Stimulated activated CD8-positive, alpha-beta memory T cell treated with anti-CD3 and anti-CD28 coated beads, Interleukin-12 subunit alpha, Interleukin-12 subunit beta, amount 100 ng/mL, for 24 hours (primary cell): ENCODE measurements around the gene KIF12.
"Not testable (repeated sequence)": the region's sequence is repeated elsewhere in the genome, so short reads cannot be mapped to it uniquely, and the experiment has no call there.

Source experiments
- DNase-seq: peaks from one replicate; pipeline ENCODE4 v3.0.0-alpha.2; 2020; ENCODE audit errors: extremely low read depth

Gene KIF12

GRCh38 chr9:114098936-114099668 is at the start of gene KIF12:
KIF12 (minus strand) TSS chr9:114099292; CDS start chr9:114099276, 16 bp downstream.
- no peak for DNase-seq

DNA sequence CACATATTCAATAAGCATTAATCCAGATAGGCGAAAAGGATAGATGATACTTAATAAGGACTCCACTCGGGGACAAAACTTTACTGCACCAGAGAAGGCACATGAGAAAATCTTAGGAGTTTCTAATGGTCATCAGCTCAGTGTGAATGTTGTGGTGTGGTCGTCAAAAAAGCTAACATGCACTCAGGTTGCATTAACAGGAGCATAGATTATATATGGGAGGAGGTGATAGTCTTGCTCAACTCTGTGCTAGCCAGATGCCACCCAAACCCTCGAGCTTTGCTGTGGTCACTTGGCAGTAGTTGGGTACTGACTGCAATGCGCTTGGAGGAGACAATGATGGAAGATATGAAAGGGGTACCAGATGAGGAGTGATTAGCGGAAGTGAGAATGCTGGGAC is 47.6 kb upstream of the KIF12 start:
- no peak for DNase-seq

DNA sequence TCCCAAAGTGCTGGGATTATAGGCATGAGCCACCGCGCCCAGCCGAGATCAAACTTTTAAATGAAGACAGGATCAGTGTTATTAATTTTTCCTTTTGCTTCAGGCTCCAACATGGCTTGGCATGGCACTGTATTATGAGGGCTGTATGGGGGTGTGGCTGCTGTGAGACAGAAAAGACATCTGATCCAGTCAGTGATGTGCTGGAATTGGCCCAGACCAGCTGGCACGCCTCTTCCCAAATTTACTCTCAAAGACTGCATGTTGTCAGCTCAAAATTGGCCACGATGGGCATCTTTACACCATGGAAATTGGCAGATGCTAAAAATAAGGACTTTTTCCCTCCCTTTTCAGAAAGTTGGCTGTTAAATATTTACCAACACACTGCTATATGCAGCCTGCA is 44.1 kb upstream of the KIF12 start:
- DNase-seq: no peak

GRCh38 chr9:114141553-114142402 is 42.7 kb upstream of the KIF12 start:
- DNase-seq: no peak

DNA sequence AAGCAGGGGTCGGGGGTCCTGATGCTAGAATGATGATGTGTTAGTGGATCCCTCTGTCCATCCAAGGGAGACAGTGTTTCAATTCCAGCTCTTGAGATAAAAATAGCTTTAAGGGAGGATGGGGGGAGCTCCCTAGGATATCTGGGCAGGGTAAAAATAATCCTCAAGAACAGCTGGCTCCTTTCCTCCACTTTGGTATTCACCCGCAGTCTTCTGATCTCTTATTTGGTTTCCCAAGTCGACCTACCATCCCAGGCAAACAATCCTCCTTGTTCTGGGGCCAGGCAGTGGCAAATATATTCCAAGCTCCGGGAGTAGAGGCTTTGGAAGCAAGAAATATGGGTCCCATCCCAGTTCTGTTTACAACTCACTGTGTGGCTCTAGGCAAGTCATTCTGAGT is 41.8 kb upstream of the KIF12 start:
- DNase-seq: no peak

DNA sequence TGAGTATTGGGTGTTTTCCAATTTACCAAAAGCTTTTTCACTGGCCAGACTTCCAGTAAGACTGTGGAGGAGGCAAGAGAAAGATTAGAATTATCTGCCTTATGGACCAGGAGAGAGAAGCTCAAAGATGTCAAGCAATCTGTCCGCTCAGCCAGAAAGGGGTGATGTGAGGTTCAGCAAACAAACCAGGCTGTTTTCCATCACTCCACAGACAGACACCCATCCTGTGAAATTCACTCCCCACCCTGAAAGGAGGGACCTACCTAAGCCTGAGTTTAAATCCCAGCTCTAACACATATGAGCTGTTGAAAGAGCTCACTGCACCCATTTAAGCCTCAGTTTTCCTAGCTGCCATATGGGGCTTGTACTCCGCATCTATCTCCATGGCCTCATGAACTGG is 41.3 kb upstream of the KIF12 start:
- no peak for DNase-seq

DNA sequence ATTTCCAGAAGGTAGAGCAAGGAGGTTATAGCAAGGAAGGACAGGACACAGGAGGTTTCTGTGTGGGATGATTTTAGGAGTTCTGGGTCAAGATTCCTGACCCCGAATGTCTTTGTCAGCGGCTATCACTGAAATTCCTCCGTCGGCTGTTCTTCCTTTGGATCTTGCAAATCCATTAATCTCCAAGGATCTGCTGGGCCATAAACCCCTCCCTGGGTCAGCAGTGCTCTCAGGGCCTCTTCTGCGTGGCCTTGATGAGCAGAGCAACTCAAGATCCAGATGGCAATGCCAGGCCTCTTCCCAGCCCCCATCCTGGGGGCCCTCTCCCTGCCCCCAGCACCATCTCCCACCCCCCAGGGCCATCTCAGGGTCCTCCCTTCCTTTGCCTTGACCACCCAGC is 40.0 kb upstream of the KIF12 start:
- no peak for DNase-seq

DNA sequence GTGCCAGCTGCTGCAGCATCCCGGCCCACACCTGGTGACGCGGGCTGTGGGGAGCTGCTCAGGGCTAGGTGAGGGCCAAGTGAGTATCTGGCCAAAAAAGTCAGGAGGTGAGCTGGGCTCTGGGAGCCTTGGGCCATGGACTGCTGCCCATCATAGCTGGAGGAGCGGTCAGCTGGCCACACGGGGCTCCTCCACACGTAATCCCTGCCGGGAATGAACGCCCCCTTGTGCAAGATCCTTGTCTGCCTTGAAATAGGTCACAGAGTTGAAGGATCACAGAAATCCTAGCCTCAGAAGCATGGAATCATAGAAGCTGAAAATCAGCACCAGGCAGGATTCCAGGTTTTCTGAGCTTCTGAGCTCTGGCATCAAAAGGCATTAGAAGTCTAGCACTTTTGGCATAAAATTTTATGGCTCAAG is 39.5 kb upstream of the KIF12 start:
- no peak for DNase-seq

GRCh38 chr9:114137831-114138230 is 38.7 kb upstream of the KIF12 start:
- no peak for DNase-seq

DNA sequence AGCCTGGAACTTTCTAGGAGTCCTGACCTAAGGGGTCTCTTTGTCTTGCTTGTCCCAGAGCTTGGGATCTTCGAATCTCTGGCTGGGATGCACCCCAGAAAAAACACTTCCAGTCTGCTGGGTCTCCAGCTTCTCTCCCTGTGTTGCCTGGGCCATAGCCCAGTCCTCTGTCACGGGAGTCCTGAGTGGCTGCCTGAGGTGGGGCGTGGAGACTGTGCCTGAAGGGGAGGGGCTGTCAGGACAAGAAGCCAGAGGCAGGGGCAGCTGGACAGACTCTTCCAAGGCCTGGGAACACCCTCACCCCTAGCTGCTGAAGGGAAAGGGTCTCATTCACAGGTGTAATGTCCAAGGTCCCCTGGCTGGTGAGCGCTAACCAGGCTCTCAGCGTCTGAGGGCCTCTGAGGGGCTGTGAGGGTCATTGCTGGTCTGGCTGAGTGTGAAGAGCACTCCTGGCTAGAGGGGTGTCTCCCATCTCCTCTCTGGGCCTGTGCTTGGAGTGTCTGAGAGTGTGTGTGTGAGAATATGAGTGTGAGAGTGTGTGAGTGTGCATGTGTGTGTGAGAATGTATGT is 35.8 kb upstream of the KIF12 start:
- DNase-seq: no peak

GRCh38 chr9:114132550-114132918 is 33.4 kb upstream of the KIF12 start:
- DNase-seq: no peak

DNA sequence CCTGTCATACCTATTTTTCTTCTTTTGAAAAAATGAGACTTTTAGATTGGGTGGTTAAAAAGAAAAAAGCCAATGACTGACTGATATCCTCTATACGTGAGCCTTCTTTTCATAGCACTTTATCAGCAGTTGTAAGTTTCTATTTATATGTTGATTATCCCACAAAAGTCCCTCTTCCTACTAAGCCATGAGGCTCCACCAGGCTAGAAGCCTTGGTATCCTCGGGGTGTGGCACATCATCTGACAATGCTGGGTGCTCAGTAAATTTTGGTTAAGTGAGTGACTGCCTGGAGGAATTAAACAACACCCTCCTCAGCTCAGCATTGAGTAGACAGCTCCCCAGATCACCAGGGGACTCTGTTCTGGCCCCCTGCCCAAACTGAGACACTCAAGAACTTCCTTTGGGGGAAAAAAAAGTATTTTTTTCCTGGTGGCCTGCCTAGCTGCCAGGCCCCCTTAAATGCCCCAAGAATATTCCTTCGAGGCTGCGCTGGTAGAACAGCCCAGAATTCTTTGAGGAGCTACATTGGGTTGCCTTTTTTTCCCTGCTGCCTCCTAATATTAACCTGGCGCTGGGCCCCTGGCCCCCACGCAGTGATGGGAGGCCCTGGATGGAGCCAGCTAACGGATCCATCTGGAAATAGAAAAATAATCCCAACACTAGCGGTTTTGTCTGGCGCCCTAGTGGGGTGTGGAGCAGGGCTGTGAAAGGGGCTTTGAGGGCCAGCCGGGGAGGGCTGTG is 32.9 kb upstream of the KIF12 start:
- no peak for DNase-seq

DNA sequence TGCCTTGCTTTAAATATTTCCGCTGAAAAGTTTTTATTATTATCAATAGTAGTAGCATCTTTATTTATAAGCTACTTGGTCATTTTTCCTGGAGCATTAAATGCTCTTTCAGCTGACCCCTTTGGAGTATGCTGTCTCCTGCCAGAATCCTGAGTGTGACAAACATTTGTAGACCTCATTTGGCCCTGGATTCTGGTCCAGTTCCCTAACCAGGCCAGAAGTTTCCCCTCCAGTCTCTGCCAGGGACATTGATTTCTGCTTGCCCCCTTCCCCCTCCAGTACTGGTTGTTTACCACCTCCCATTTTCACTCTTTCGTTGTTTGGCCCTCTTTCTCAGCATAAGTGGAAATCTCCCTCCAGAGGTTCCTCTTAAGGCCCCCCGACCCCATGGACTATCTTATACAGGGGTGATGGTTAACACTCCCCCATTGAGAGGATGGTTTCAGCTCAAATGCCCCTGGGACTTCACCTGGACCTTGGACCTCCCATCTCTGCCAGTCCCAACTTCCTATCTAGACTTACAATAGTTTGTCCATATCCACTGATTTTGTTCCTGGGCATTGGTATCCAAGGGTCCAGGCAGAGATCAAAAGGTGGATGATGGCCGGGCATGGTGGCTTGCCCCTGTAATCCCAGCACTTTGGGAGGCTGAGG is 31.7 kb upstream of the KIF12 start:
- no peak for DNase-seq

DNA sequence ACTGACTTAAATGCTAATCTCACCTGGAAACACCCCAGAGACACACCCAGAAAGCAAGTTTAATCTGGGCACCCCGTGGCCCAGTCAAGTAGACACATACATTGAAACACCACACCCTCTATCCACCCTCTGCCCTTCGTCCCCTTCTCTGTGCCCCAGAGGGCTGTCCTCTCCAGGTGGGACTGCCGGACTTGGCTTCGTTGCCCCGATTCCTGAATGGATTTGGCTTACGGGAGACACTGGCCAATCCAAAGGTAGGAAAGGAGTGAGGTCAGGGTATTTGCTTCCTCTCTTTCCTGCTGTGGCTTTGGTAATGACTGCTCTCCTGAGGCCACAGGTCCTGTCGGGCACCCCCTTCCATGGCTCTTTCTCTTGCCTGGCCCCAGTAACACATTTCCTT is 31.0 kb upstream of the KIF12 start:
- no peak for DNase-seq

DNA sequence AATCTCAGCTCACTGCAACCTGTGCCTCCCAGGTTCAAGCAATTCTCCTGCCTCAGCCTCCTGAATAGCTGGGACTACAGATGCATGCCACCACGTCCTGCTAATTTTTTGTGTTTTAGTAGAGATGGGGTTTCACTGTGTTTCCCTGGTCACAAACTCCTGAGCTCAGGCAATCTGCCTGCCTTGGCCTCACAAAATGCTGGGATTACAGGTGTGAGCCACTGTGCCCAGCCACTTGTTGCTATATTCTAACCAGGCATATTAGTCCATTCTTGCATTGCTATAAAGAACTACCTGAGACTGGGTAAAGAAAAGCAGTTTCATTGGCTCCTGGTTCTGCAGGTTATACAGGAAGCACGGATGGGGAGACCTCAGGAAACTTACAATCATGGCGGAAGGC is 29.7 kb upstream of the KIF12 start:
- DNase-seq: not testable (repeated sequence)

GRCh38 chr9:114126247-114127060 is 27.4 kb upstream of the KIF12 start:
- DNase-seq: no peak

DNA sequence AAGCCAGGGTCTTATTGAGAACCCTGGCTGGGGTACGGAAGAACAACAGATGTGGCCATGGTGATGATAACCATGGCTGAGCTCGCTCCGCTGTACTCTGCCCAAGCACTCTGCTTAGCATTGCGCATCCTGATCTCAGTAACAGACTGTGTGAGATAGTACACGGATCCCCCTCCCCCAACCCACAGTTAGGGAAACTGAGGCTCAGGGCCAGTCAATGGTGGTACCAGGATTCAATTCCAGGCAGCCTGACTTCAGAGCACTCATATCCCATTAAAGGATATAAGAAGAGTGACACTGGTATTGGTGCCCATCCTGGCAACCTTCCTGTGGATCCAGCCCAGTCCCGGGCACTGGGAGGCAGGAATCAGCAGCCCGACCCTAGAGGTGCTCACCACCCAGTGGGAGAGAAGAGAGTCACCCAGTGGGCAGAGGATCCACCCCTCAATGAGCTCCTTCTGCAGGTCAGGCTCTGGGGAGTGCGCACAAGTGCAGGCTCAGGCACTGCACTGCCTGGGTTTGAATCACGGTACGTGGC is 26.5 kb upstream of the KIF12 start:
- DNase-seq: no peak

DNA sequence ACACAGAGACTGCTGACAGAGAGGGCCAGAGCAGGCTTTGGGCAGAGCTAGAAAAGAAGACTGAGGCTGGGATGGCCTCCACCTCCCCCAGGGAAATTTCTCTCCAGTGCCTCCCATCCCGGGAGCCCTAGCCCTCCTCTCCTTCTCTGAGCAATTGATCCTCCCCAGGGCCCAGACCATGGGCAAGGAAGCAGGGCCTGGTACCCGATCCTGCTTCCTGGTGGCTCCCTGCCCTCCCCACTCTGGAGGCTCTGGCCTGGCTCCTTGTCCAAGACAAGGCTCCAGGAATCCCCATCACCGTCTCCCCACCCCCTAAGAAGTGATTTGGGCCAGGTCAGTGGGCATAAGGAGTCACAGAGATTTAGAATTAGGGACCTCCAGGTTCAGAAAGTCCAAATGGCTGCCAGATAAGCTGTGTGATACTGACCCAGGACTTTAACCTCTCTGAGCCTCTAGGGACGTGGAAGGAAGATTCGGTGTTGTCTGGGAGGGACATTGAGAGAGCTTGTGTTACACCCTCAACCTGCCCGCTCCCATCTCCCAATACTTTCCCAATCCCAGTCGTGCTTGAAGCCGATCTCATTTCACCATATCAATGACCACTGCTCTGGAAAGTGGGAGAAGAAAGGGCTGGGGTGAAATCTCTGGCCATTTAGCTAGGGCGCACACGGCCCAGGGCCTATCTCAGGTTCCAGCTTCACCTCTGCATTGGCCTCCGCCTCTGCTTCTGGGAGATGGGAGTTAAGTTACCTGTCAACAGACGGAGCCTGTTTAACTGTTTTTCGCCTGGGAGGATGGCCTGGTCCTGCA is 25.8 kb upstream of the KIF12 start:
- no peak for DNase-seq

DNA sequence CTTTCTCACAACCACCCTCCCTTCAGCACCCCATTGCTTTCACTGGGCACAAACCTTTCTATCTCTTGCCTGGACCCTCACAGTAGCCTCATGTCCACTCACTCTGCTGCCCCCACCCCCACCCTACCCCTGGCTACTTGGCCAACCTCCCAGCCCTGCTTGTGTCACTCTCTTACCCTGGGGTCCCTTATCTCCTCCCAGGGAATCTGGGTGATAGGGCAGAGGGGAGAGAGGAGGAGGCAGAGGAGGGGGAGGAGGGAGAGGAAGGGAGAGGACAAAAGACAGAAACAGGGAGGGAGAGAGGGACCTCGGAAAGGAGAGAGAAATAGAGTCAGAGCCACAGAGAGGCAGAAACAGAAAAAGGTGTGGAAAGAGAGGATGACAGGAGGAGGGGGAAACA is 25.0 kb upstream of the KIF12 start:
- DNase-seq: no peak
